NK-92 (cell line): Measurements from ENCODE around the gene ASB8.
A peak's percentile ranks its signal among the peaks of the same experiment; 100 is the strongest.

Source experiments
- DNase-seq: peaks from one replicate; lab custom pipeline; 2025; ENCODE audit not compliant: unreplicated experiment; lab: John Stamatoyannopoulos, UW

The ASB8 gene

GRCh38 chr12:48106681-48107613, 50.4 kb downstream of the ASB8 start:
- no peak for DNase-seq

- peak; percentile 6 for DNase-seq
Measured at GRCh38 chr12:48105867-48106680, 51.2 kb downstream of the ASB8 start, which contains the start of gene SENP1. Gene SENP1, minus strand, starts transcription at chr12:48106079. Its CDS starts 4,607 bp downstream, at chr12:48101472.

- no peak for DNase-seq
Measured at GRCh38 chr12:48105321-48105866, 51.9 kb downstream of the ASB8 start.

GRCh38 chr12:48104531-48104930, 52.8 kb downstream of the ASB8 start:
- DNase-seq = no peak
